HEK293 (cell line): Measurements from ENCODE around the gene PGP.

Experiments used
- CTCF ChIA-PET: fragments of 350-600 bp; formaldehyde crosslinking; extraction: SDS; loops from one replicate; lab custom pipeline; 2021; ENCODE audit warnings: antibody characterized with exemption; lab: Yijun Ruan, JAX
- POLR2A ChIA-PET: fragments of 300-600 bp; formaldehyde crosslinking; extraction: SDS; loops from one replicate; lab custom pipeline; 2020; ENCODE audit warnings: antibody characterized with exemption, inconsistent platforms; lab: Yijun Ruan, JAX
- H3K27ac ChIP-seq: fragments of 200-500 bp; sonication (Bioruptor generic); 2 replicates; pipeline ENCODE4 v1.5.1; 2014; ENCODE audit warnings: low read depth, low read length, control low read depth, inconsistent platforms; ENCODE audit errors: extremely low read depth
- H3K36me3 ChIP-seq, 2 experiments: fragments of 200-500 bp in 1 of 2; sonication (Bioruptor generic) in 1 of 2; 1 replicate in 1 of 2; 2 replicates in 1 of 2; pipeline ENCODE4 v1.5.1; 2014 to 2017; ENCODE audit warnings: inconsistent platforms in 2 of 2, low read length in 2 of 2; ENCODE audit not compliant: control insufficient read depth in 2 of 2, insufficient read depth in 1 of 2
- H3K4me1 ChIP-seq: fragments of 200-500 bp; sonication (Bioruptor generic); 2 replicates; pipeline ENCODE4 v1.5.1; 2014; ENCODE audit warnings: mild to moderate bottlenecking, low read length, inconsistent platforms; ENCODE audit not compliant: control insufficient read depth, insufficient read depth
- H3K4me3 ChIP-seq: 2 replicates; pipeline ENCODE4 v1.5.1; 2011; ENCODE audit warnings: low read depth, mild to moderate bottlenecking, control low read depth, low read length, moderate library complexity
- H3K9me3 ChIP-seq: fragments of 200-500 bp; sonication (Bioruptor generic); 2 replicates; pipeline ENCODE4 v1.5.1; 2014; ENCODE audit warnings: low read depth, low read length, inconsistent platforms; ENCODE audit not compliant: control insufficient read depth, insufficient read depth
- BCL11A ChIP-seq: fragments of 450-650 bp; formaldehyde crosslinking; IDR thresholded peaks from 2 replicates; pipeline ENCODE4 v1.5.1; 2016; ENCODE audit warnings: low read depth, missing biosample characterization, missing genetic modification characterization
- IKZF3 ChIP-seq: fragments of 450-650 bp; IDR thresholded peaks from 2 replicates; pipeline ENCODE4 v1.5.0; 2018; ENCODE audit warnings: missing biosample characterization, mild to moderate bottlenecking, missing genetic modification characterization, moderate library complexity
- PRDM1 ChIP-seq: fragments of 450-650 bp; formaldehyde crosslinking; IDR thresholded peaks from 2 replicates; pipeline ENCODE4; 2016; ENCODE audit warnings: missing biosample characterization, missing genetic modification characterization
- RBAK ChIP-seq: fragments of 450-650 bp; formaldehyde crosslinking; IDR thresholded peaks from 2 replicates; pipeline ENCODE4 v1.5.1; 2016; ENCODE audit warnings: missing biosample characterization, missing genetic modification characterization
- SCRT1 ChIP-seq: fragments of 450-650 bp; formaldehyde crosslinking; IDR thresholded peaks from 2 replicates; pipeline ENCODE4 v1.5.1; 2016; ENCODE audit warnings: missing biosample characterization, missing genetic modification characterization, borderline replicate concordance
- SP2 ChIP-seq: fragments of 450-650 bp; formaldehyde crosslinking; IDR thresholded peaks from 2 replicates; pipeline ENCODE4 v1.5.1; 2016; ENCODE audit warnings: missing biosample characterization, missing genetic modification characterization
- ZFHX2 ChIP-seq: fragments of 450-650 bp; formaldehyde crosslinking; conservative IDR thresholded peaks from 2 replicates; pipeline ENCODE4 v1.5.1; 2016; ENCODE audit warnings: missing biosample characterization, missing genetic modification characterization
- ZFP3 ChIP-seq: fragments of 450-650 bp; formaldehyde crosslinking; IDR thresholded peaks from 2 replicates; pipeline ENCODE4 v1.5.1; 2016; ENCODE audit warnings: low read depth, missing biosample characterization, missing genetic modification characterization
- ZNF146 ChIP-seq: fragments of 450-650 bp; formaldehyde crosslinking; IDR thresholded peaks from 2 replicates; pipeline ENCODE4 v1.5.1; 2016; ENCODE audit warnings: missing biosample characterization, missing genetic modification characterization
- ZNF175 ChIP-seq: fragments of 450-650 bp; formaldehyde crosslinking; IDR thresholded peaks from 2 replicates; pipeline ENCODE4 v1.5.1; 2016; ENCODE audit warnings: missing biosample characterization, missing genetic modification characterization
- ZNF26 ChIP-seq: fragments of 450-650 bp; formaldehyde crosslinking; IDR thresholded peaks from 2 replicates; pipeline ENCODE4 v1.5.1; 2016; ENCODE audit warnings: missing biosample characterization, missing genetic modification characterization
- ZNF280C ChIP-seq: fragments of 450-650 bp; formaldehyde crosslinking; IDR thresholded peaks from 2 replicates; pipeline ENCODE4 v1.5.1; 2016; ENCODE audit warnings: missing biosample characterization, missing genetic modification characterization
- ZNF341 ChIP-seq: fragments of 450-650 bp; formaldehyde crosslinking; IDR thresholded peaks from 2 replicates; pipeline ENCODE4; 2016; ENCODE audit warnings: low read depth, missing biosample characterization, missing genetic modification characterization
- ZNF433 ChIP-seq: fragments of 450-650 bp; formaldehyde crosslinking; IDR thresholded peaks from 2 replicates; pipeline ENCODE4 v1.5.1; 2016; ENCODE audit warnings: missing biosample characterization, missing genetic modification characterization, low read depth
- ZNF510 ChIP-seq: fragments of 450-650 bp; formaldehyde crosslinking; IDR thresholded peaks from 2 replicates; pipeline ENCODE4 v1.5.1; 2018; ENCODE audit warnings: mild to moderate bottlenecking, missing genetic modification characterization, missing biosample characterization; ENCODE audit not compliant: insufficient replicate concordance
- ZNF530 ChIP-seq: fragments of 450-650 bp; formaldehyde crosslinking; IDR thresholded peaks from 2 replicates; pipeline ENCODE4 v1.5.1; 2016; ENCODE audit warnings: low read depth, missing biosample characterization, missing genetic modification characterization
- ZNF549 ChIP-seq: fragments of 450-650 bp; IDR thresholded peaks from 2 replicates; pipeline ENCODE4 v1.5.1; 2018; ENCODE audit warnings: missing biosample characterization, missing genetic modification characterization, mild to moderate bottlenecking, inconsistent platforms, moderate library complexity
- ZNF600 ChIP-seq: fragments of 450-650 bp; formaldehyde crosslinking; IDR thresholded peaks from 2 replicates; pipeline ENCODE4 v1.5.1; 2016; ENCODE audit warnings: missing biosample characterization, missing genetic modification characterization
- ZNF658 ChIP-seq: fragments of 450-650 bp; formaldehyde crosslinking; IDR thresholded peaks from 2 replicates; pipeline ENCODE4; 2016; ENCODE audit warnings: missing biosample characterization, missing genetic modification characterization
- ZNF660 ChIP-seq: fragments of 450-650 bp; IDR thresholded peaks from 2 replicates; pipeline ENCODE4 v1.5.1; 2018; ENCODE audit warnings: missing biosample characterization, mild to moderate bottlenecking, missing genetic modification characterization
- ZNF677 ChIP-seq: fragments of 450-650 bp; IDR thresholded peaks from 2 replicates; pipeline ENCODE4 v1.5.0; 2018; ENCODE audit warnings: missing biosample characterization, mild to moderate bottlenecking, missing genetic modification characterization, moderate library complexity
- TF ChIP-seq, protein P1 (sequence below): fragments of 450-650 bp; formaldehyde crosslinking; IDR thresholded peaks from 2 replicates; pipeline ENCODE4 v1.5.1; 2016; ENCODE audit warnings: missing biosample characterization, missing genetic modification characterization
- TF ChIP-seq, protein P2 (sequence below): sonication (generic); formaldehyde crosslinking; IDR thresholded peaks from 2 replicates; pipeline ENCODE4 v1.8.1; 2022; ENCODE audit warnings: mild to moderate bottlenecking, moderate library complexity, missing genetic modification reagents

Gene PGP

DNA sequence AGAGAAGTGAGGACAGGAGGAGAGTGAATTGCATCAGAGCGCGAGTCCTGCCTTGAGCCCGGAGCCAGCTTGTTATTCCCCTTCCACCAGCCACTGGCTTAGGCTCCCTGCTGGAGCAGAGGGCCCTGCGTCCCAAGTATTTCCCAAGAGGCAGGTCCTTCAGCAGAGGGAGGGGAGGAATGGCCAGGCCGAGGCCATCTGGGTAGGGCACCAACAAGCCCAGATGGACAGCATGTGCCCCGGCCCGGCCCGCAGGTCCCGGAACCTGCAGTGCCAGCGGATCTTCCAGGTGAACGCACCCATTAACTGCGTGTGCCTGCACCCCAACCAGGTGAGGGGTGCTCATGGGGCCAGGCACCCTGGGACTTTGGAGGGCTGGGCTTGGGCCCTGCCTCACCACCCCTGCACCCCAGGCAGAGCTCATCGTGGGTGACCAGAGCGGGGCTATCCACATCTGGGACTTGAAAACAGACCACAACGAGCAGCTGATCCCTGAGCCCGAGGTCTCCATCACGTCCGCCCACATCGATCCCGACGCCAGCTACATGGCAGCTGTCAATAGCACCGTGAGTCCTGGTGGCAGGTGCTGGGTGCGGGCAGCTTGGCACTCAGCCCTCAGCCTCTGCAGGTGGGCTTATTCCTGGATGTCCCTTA lies 7.7 kb downstream of the PGP start (continued):
- TF ChIP-seq SCRT1 (tag by site-specific recombination) (no peak), ZNF677 (no peak), ZNF26 (no peak), ZNF530 (no peak), ZNF175 (no peak), RBAK (tag by site-specific recombination) (no peak), SP2 (no peak), ZNF658 (tag by site-specific recombination) (no peak), ZFHX2 (no peak; the same call in 1 of the 2 replicates), ZNF341 (tag by site-specific recombination) (peak; percentile 62), IKZF3 (tag by site-specific recombination) (0 out of 2 replicates have a peak, but pooled peaks have one; percentile 11), BCL11A (tag by site-specific recombination) (no peak), ZNF660 (tag by site-specific recombination) (peak; percentile 43; the same call in 1 of the 2 replicates), ZFP3 (tag by site-specific recombination) (no peak), ZNF146 (tag by site-specific recombination) (no peak), ZNF600 (tag by site-specific recombination) (peak; percentile 45), ZNF549 (tag by site-specific recombination) (no peak), ZNF280C (tag by site-specific recombination) (no peak), ZNF510 (tag by site-specific recombination) (no peak), PRDM1 (no peak)
- TF ChIP-seq, protein P1, sequence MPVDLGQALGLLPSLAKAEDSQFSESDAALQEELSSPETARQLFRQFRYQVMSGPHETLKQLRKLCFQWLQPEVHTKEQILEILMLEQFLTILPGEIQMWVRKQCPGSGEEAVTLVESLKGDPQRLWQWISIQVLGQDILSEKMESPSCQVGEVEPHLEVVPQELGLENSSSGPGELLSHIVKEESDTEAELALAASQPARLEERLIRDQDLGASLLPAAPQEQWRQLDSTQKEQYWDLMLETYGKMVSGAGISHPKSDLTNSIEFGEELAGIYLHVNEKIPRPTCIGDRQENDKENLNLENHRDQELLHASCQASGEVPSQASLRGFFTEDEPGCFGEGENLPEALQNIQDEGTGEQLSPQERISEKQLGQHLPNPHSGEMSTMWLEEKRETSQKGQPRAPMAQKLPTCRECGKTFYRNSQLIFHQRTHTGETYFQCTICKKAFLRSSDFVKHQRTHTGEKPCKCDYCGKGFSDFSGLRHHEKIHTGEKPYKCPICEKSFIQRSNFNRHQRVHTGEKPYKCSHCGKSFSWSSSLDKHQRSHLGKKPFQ (tag by site-specific recombination), result no peak

- TF ChIP-seq ZNF433, result no peak
- TF ChIP-seq, protein P2, sequence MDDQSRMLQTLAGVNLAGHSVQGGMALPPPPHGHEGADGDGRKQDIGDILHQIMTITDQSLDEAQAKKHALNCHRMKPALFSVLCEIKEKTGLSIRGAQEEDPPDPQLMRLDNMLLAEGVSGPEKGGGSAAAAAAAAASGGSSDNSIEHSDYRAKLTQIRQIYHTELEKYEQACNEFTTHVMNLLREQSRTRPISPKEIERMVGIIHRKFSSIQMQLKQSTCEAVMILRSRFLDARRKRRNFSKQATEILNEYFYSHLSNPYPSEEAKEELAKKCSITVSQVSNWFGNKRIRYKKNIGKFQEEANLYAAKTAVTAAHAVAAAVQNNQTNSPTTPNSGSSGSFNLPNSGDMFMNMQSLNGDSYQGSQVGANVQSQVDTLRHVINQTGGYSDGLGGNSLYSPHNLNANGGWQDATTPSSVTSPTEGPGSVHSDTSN (CRISPR knock-in tag), result 0 out of 2 replicates have a peak, but pooled peaks have one; percentile 46
- Histone ChIP-seq H3K4me3 (peak overlapping the region; percentile 96), H3K9me3 (no peaks in the 10 kb centered on the region), H3K36me3 (peaks cover 0 to 35% of the 10 kb centered on the region in 2 experiments; a peak in 1 of 3 replicates), H3K4me1 (no peaks in the 10 kb centered on the region), H3K27ac (peak overlapping the region; percentile 90)
- ChIA-PET CTCF (no interaction called here), POLR2A (interaction anchor here (0.6 to 4.3 kb wide), 7 partner anchors 8 to 134 kb away, joined by 3 to 22 read pairs (median 5); partner anchors contain the start of genes ABCA3, DNASE1L2, PGP and TRAF7)
Observed at GRCh38 chr16:2206420-2206779, 8.2 kb downstream of the PGP start.
